ENCODE measurements around the gene CFAP410.

- TF ChIP-seq CTCF (conservative IDR thresholded peaks at IDR 0.05; ENCODE audit: low read length) (no peak), EZH2phosphoT487 (IDR thresholded peaks at IDR 0.05; ENCODE audit: borderline replicate concordance, low read depth, low read length) (no peak)
These were observed 11.6 kb downstream of the CFAP410 start for GRCh38 chr21:44327603-44327974.

All from OCI-LY7 (cell line).